Measurements from ENCODE around the gene UMOD.

Gene UMOD

GRCh38 chr16:20332411-20332810 is 20.1 kb downstream of the UMOD start:
- TF ChIP-seq REST (IDR thresholded peaks at IDR 0.05; ENCODE audit: low read depth) (no peak), TAF1 (IDR thresholded peaks at IDR 0.05; ENCODE audit: low read depth) (no peak), EGR1 (IDR thresholded peaks at IDR 0.05) (no peak)

GRCh38 chr16:20331635-20332034 is 20.9 kb downstream of the UMOD start:
- no peak for TF ChIP-seq EP300 (IDR thresholded peaks at IDR 0.05; ENCODE audit: borderline replicate concordance)
- no peak for TF ChIP-seq TCF12 (IDR thresholded peaks at IDR 0.05; ENCODE audit: low read depth)
- no peak for TF ChIP-seq TAF1 (IDR thresholded peaks at IDR 0.05; ENCODE audit: low read depth)
- no peak for TF ChIP-seq REST (IDR thresholded peaks at IDR 0.05; ENCODE audit: low read depth)
- TF ChIP-seq ZBTB7A (IDR thresholded peaks at IDR 0.05; ENCODE audit: low read depth), result no peak
- TF ChIP-seq YY1 (IDR thresholded peaks at IDR 0.05; ENCODE audit: low read depth), result no peak
- no peak for TF ChIP-seq NFIC (IDR thresholded peaks at IDR 0.05)
- no peak for TF ChIP-seq CEBPB (IDR thresholded peaks at IDR 0.05)
- TF ChIP-seq MAX (IDR thresholded peaks at IDR 0.05), result no peak
- TF ChIP-seq FOXM1 (IDR thresholded peaks at IDR 0.05; ENCODE audit: borderline replicate concordance, low read depth), result no peak
- TF ChIP-seq RAD21 (IDR thresholded peaks at IDR 0.05; ENCODE audit: low read depth), result no peak
- TF ChIP-seq TEAD4 (IDR thresholded peaks at IDR 0.05), result no peak
- no peak for TF ChIP-seq CREB1 (IDR thresholded peaks at IDR 0.05; ENCODE audit: low read depth)

GRCh38 chr16:20329392-20330138 is 22.9 kb downstream of the UMOD start:
- TF ChIP-seq TAF1 (IDR thresholded peaks at IDR 0.05; ENCODE audit: low read depth) (no peak), YY1 (IDR thresholded peaks at IDR 0.05; ENCODE audit: low read depth) (no peak), ZBTB7A (IDR thresholded peaks at IDR 0.05; ENCODE audit: low read depth) (no peak), USF1 (IDR thresholded peaks at IDR 0.05) (no peak), CEBPB (IDR thresholded peaks at IDR 0.05) (no peak), NFIC (IDR thresholded peaks at IDR 0.05) (no peak), EP300 (IDR thresholded peaks at IDR 0.05; ENCODE audit: borderline replicate concordance) (no peak), FOXM1 (IDR thresholded peaks at IDR 0.05; ENCODE audit: borderline replicate concordance, low read depth) (no peak), EGR1 (IDR thresholded peaks at IDR 0.05) (no peak)

GRCh38 chr16:20327444-20328041 is 25.0 kb downstream of the UMOD start, which contains the start of gene GP2:
Gene GP2 (minus strand): TSS chr16:20327513. CDS start chr16:20326431, 1,082 bp downstream.
- TF ChIP-seq TAF1 (IDR thresholded peaks at IDR 0.05; ENCODE audit: low read depth) (no peak), USF1 (IDR thresholded peaks at IDR 0.05) (no peak), TEAD4 (IDR thresholded peaks at IDR 0.05) (no peak), CREB1 (IDR thresholded peaks at IDR 0.05; ENCODE audit: low read depth) (no peak), YY1 (IDR thresholded peaks at IDR 0.05; ENCODE audit: low read depth) (no peak), REST (IDR thresholded peaks at IDR 0.05; ENCODE audit: low read depth) (no peak), TCF12 (IDR thresholded peaks at IDR 0.05; ENCODE audit: low read depth) (no peak), MAX (IDR thresholded peaks at IDR 0.05) (no peak), NFIC (IDR thresholded peaks at IDR 0.05) (no peak), CEBPB (IDR thresholded peaks at IDR 0.05) (no peak), FOXM1 (IDR thresholded peaks at IDR 0.05; ENCODE audit: borderline replicate concordance, low read depth) (no peak), EP300 (IDR thresholded peaks at IDR 0.05; ENCODE audit: borderline replicate concordance) (no peak), ZBTB7A (IDR thresholded peaks at IDR 0.05; ENCODE audit: low read depth) (no peak), EGR1 (IDR thresholded peaks at IDR 0.05) (no peak), RAD21 (IDR thresholded peaks at IDR 0.05; ENCODE audit: low read depth) (no peak)

Measured in Ishikawa (cell line).